KMS-11 (cell line): ENCODE results near the gene DNMT1.

Experiments used
- H2AFZ ChIP-seq: fragments of 200-600 bp; sonication (generic); 2 replicates; pipeline ENCODE4 v1.6.1; 2016; ENCODE audit warnings: antibody characterized with exemption, mixed run types, low read depth
- H3K27ac ChIP-seq: fragments of 200-600 bp; sonication (generic); 2 replicates; pipeline ENCODE4 v1.6.1; 2016; ENCODE audit warnings: mild to moderate bottlenecking, mixed run types
- H3K27me3 ChIP-seq: fragments of 200-600 bp; sonication (generic); 2 replicates; pipeline ENCODE4 v1.6.1; 2017; ENCODE audit warnings: mild to moderate bottlenecking, low read depth, mixed run types, moderate library complexity; ENCODE audit not compliant: insufficient read depth
- H3K36me3 ChIP-seq: fragments of 200-600 bp; sonication (generic); 2 replicates; pipeline ENCODE4 v1.6.1; 2017; ENCODE audit warnings: mild to moderate bottlenecking, mixed run types; ENCODE audit not compliant: insufficient read depth
- H3K4me1 ChIP-seq: fragments of 200-600 bp; sonication (generic); 2 replicates; pipeline ENCODE4 v1.6.1; 2016; ENCODE audit warnings: mild to moderate bottlenecking, low read depth, mixed run types; ENCODE audit not compliant: poor library complexity, severe bottlenecking
- H3K4me2 ChIP-seq: fragments of 200-600 bp; sonication (generic); 2 replicates; pipeline ENCODE4 v1.7.0; 2016; ENCODE audit warnings: mild to moderate bottlenecking, mixed run types
- H3K4me3 ChIP-seq: fragments of 200-600 bp; sonication (generic); IDR thresholded peaks from 2 replicates; pipeline ENCODE4 v1.6.1; 2017; ENCODE audit warnings: low read depth, low read length, mixed read lengths; ENCODE audit not compliant: insufficient read depth
- H3K79me2 ChIP-seq: fragments of 200-600 bp; sonication (generic); 2 replicates; pipeline ENCODE4 v1.6.1; 2016; ENCODE audit warnings: low read depth, mixed run types; ENCODE audit not compliant: insufficient read depth
- H3K9ac ChIP-seq: fragments of 200-600 bp; sonication (generic); 2 replicates; pipeline ENCODE4 v1.6.1; 2016; ENCODE audit warnings: mild to moderate bottlenecking, mixed run types
- H4K20me1 ChIP-seq: fragments of 200-600 bp; sonication (generic); 2 replicates; pipeline ENCODE4 v1.6.1; 2016; ENCODE audit warnings: mild to moderate bottlenecking, mixed run types; ENCODE audit not compliant: insufficient read depth
- TF ChIP-seq, protein P1 (sequence below): fragments of 200-600 bp; sonication (generic); conservative IDR thresholded peaks from 2 replicates; pipeline ENCODE4 v1.6.1; 2017; ENCODE audit warnings: low read depth, mild to moderate bottlenecking, antibody characterized with exemption, low read length, moderate library complexity, mixed read lengths

The DNMT1 gene

DNA sequence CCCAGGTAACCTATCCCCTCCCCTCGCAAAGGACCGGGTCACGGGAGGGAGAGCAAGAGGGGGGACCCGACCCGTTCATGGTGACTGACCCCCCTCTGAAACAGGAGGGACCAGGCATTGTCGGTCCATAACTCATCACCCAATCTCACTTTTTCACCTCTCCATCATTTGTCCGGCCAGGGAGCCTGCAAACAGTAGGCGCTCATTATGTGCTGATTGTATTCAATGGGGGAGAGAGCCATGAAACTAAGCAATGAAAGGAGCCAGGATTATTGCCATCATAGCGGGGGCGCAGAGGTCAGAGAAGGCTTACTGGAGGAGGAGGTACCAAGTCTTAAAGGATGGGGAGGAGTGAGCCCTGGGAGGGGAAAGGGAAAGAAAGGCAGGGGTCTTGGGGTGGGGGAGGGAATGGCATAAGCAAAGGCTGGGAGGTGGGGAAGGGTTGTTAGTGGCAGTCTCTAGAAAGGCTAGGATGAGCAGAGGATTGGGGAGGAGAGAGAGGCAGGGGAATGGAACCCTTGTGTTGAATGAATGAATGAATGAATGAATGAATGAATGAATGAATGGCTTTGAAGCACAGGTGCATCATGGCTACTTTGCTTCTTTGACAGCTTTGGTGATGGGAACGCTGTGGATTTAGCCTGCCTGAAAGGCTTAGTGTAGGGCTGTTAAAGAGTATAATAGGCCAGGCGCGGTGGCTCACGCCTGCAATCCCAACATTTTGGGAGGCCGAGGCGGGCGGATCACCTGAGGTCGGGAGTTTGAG, 107.3 kb downstream of the DNMT1 start:
- no peak overlapping the region for H3K9ac ChIP-seq
- H4K20me1 ChIP-seq, result no peaks in the 10 kb centered on the region
- H3K79me2 ChIP-seq, result no peaks in the 10 kb centered on the region
- H3K27ac ChIP-seq, result no peak overlapping the region
- H2AFZ ChIP-seq, result no peak overlapping the region
- no peaks in the 10 kb centered on the region for H3K4me1 ChIP-seq
- no peaks in the 10 kb centered on the region for H3K36me3 ChIP-seq
- no peak overlapping the region for H3K4me2 ChIP-seq
- peaks cover 12% of the 10 kb centered on the region for H3K27me3 ChIP-seq
- no peak overlapping the region for H3K4me3 ChIP-seq
- TF ChIP-seq, protein P1, sequence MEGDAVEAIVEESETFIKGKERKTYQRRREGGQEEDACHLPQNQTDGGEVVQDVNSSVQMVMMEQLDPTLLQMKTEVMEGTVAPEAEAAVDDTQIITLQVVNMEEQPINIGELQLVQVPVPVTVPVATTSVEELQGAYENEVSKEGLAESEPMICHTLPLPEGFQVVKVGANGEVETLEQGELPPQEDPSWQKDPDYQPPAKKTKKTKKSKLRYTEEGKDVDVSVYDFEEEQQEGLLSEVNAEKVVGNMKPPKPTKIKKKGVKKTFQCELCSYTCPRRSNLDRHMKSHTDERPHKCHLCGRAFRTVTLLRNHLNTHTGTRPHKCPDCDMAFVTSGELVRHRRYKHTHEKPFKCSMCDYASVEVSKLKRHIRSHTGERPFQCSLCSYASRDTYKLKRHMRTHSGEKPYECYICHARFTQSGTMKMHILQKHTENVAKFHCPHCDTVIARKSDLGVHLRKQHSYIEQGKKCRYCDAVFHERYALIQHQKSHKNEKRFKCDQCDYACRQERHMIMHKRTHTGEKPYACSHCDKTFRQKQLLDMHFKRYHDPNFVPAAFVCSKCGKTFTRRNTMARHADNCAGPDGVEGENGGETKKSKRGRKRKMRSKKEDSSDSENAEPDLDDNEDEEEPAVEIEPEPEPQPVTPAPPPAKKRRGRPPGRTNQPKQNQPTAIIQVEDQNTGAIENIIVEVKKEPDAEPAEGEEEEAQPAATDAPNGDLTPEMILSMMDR, result no peak

DNA sequence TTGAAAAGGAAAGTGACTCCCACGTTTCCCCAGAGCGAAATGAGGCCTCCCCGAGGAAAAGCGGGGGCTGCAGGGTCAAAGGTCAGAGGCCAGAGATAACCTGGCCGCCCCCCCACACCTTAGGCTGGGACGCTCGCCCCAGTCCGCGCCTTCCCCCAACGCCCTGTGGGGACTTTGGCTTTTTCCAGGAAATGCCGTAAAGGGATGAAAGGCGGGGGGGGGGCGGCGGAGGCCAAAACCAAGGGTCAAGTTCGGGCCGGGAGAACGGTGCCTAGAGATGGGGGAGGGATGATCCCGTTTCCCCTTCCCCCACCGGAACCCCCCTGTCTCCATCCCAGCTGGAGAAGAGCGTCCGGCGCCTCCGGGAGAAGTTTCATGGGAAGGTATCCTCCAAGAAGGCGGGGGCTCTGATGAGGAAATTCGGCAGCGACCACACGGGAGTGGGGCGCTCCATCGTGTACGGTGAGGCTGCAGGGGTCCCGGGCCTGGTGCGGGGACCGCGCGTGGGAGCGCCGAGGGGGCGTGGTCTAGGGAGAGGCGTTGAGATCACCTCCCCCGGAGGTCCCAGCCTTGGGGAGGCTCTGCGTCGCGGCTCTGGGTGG, 108.1 kb downstream of the DNMT1 start:
- no peak overlapping the region for H3K27ac ChIP-seq

GRCh38 chr19:10085641-10086590, 108.8 kb downstream of the DNMT1 start, which contains the start of gene SHFL:
Gene SHFL, plus strand, starts transcription at chr19:10086317. Its CDS starts 111 bp downstream, at chr19:10086428.
- TF ChIP-seq, protein P1, result no peak
- H3K9ac ChIP-seq, result peak within 1 kb of the TSS; percentile 39; the same call in 1 of the 2 replicates
- H3K4me1 ChIP-seq, result no peaks in the 10 kb centered on the region
- H4K20me1 ChIP-seq, result no peaks in the 10 kb centered on the region
- H3K27me3 ChIP-seq, result peaks cover 18% of the 10 kb centered on the region
- no peak within 1 kb of the TSS for H3K27ac ChIP-seq
- H3K4me2 ChIP-seq, result peak within 1 kb of the TSS; percentile 89
- H3K79me2 ChIP-seq, result no peaks in the 10 kb centered on the region
- H3K4me3 ChIP-seq, result no peak within 1 kb of the TSS
- H3K36me3 ChIP-seq, result no peaks in the 10 kb centered on the region
- H2AFZ ChIP-seq, result peak within 1 kb of the TSS; percentile 87

More for the DNA sequence above, 108.1 kb downstream of the DNMT1 start:
- Histone ChIP-seq H3K36me3 (no peaks in the 10 kb centered on the region), H3K79me2 (no peaks in the 10 kb centered on the region), H3K4me1 (no peaks in the 10 kb centered on the region), H3K27me3 (peaks cover 16% of the 10 kb centered on the region), H3K4me3 (no peak overlapping the region), H3K9ac (peak overlapping the region; percentile 39; the same call in 1 of the 2 replicates), H2AFZ (peak overlapping the region; percentile 87), H3K4me2 (peak overlapping the region; percentile 89), H4K20me1 (no peaks in the 10 kb centered on the region)
- TF ChIP-seq, protein P1, result no peak

- Histone ChIP-seq H3K4me3 (no peak overlapping the region), H3K79me2 (no peaks in the 10 kb centered on the region), H3K27ac (no peak overlapping the region), H3K4me1 (no peaks in the 10 kb centered on the region), H4K20me1 (no peaks in the 10 kb centered on the region), H3K27me3 (peaks cover 30% of the 10 kb centered on the region), H2AFZ (no peak overlapping the region), H3K9ac (no peak overlapping the region), H3K36me3 (no peaks in the 10 kb centered on the region), H3K4me2 (no peak overlapping the region)
- TF ChIP-seq, protein P1, result no peak
Measured at GRCh38 chr19:10084803-10085202, 110.0 kb downstream of the DNMT1 start.
